ENCODE measurements around the gene LRRC8B.

- TF ChIP-seq POLR2A (IDR thresholded peaks at IDR 0.05) (no peak), CTCF (IDR thresholded peaks at IDR 0.05) (no peak)
Observed at GRCh38 chr1:89624314-89624713, 99.7 kb downstream of the LRRC8B start.

Data from testis (tissue), 2 donors.